DND-41 (cell line): Measurements from ENCODE around the gene CTBP1.
"Not testable (repeated sequence)": the region's sequence is repeated elsewhere in the genome, so short reads cannot be mapped to it uniquely, and the experiment has no call there.

Experiments used
- ATAC-seq: fragments of 200-7000 bp; cut with Tn5 transposase; 3 replicates; pipeline ENCODE4 v1.9.1; 2021; ENCODE audit warnings: low read depth; ENCODE audit not compliant: insufficient read depth
- DNase-seq: peaks from one replicate; pipeline ENCODE4 v3.0.0-alpha.2; 2020
- H2AFZ ChIP-seq: 2 replicates; pipeline ENCODE4 v1.6.0; 2012; ENCODE audit warnings: low read depth, low read length
- H3K27ac ChIP-seq: 2 replicates; pipeline ENCODE4 v1.5.1; 2012; ENCODE audit warnings: low read length, inconsistent platforms
- H3K27me3 ChIP-seq: fragments of 200-600 bp; sonication (generic); 2 replicates; pipeline ENCODE4 v1.6.0; 2012; ENCODE audit warnings: low read length, mild to moderate bottlenecking, inconsistent platforms; ENCODE audit not compliant: insufficient read depth, poor library complexity
- H3K36me3 ChIP-seq: 2 replicates; pipeline ENCODE4 v1.5.1; 2012; ENCODE audit warnings: low read length, inconsistent platforms; ENCODE audit not compliant: insufficient read depth
- H3K4me1 ChIP-seq: 2 replicates; pipeline ENCODE4 v1.5.1; 2012; ENCODE audit warnings: mild to moderate bottlenecking, low read length; ENCODE audit not compliant: insufficient read depth
- H3K4me2 ChIP-seq: 2 replicates; pipeline ENCODE4 v1.6.0; 2012; ENCODE audit warnings: mild to moderate bottlenecking, moderate library complexity, low read length, inconsistent platforms; ENCODE audit not compliant: insufficient read depth
- H3K4me3 ChIP-seq, 2 experiments: fragments of 200-600 bp in 1 of 2; shearing (Covaris generic) in 1 of 2; 2 replicates each; pipeline ENCODE4 v1.5.1; 2012 to 2016; ENCODE audit warnings: inconsistent platforms in 2 of 2, low read length in 2 of 2, mild to moderate bottlenecking in 2 of 2, low read depth in 1 of 2, moderate library complexity in 1 of 2
- H3K79me2 ChIP-seq: 2 replicates; pipeline ENCODE4 v1.6.0; 2012; ENCODE audit warnings: low read length, inconsistent platforms; ENCODE audit not compliant: insufficient read depth
- H3K9ac ChIP-seq: 2 replicates; pipeline ENCODE4 v1.6.0; 2012; ENCODE audit warnings: low read depth, mild to moderate bottlenecking, inconsistent platforms, low read length, moderate library complexity
- H3K9me3 ChIP-seq: 2 replicates; pipeline ENCODE4 v1.5.1; 2012; ENCODE audit warnings: low read length, moderate library complexity, mild to moderate bottlenecking, inconsistent platforms; ENCODE audit not compliant: insufficient read depth, severe bottlenecking
- H4K20me1 ChIP-seq: 2 replicates; pipeline ENCODE4 v1.6.0; 2012; ENCODE audit warnings: low read length; ENCODE audit not compliant: insufficient read depth
- EZH2 ChIP-seq: IDR thresholded peaks from 3 replicates; pipeline ENCODE4 v1.6.1; 2012; ENCODE audit warnings: borderline replicate concordance, low read depth, mild to moderate bottlenecking, moderate library complexity, low read length, inconsistent platforms; ENCODE audit not compliant: severe bottlenecking
- TF ChIP-seq, protein P1 (sequence below): IDR thresholded peaks from 2 replicates; pipeline ENCODE4 v1.5.1; 2012; ENCODE audit warnings: borderline replicate concordance, low read length, moderate library complexity, mild to moderate bottlenecking; ENCODE audit not compliant: poor library complexity, severe bottlenecking; ENCODE audit errors: extremely low read depth

CTBP1 gene

DNA sequence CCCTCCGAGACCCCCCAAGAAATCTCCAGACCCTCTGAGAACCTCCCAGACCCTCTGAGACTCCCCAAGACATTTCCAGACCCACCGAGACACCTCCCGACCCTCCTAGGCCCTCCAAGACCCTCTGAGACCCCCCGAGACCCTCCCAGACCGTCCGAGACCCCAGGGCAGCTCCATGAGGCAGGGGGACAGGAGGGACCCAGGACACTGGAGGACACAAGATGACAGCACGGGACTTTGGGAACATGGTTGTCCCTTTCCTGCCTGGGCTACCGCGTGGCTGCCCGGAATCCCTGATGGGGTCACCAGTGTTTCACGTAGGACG is 10.3 kb downstream of the CTBP1 start:
- no peak overlapping the region for H3K27ac ChIP-seq
- H3K4me3 ChIP-seq, result no peak overlapping the region
- peaks cover 94% of the 10 kb centered on the region for H3K79me2 ChIP-seq
- no peaks in the 10 kb centered on the region; the same call in none of the 2 replicates for H3K4me1 ChIP-seq
- no peak overlapping the region for H2AFZ ChIP-seq
- no peak for ATAC-seq
- no peaks in the 10 kb centered on the region for H3K9me3 ChIP-seq
- peaks cover 97% of the 10 kb centered on the region for H3K36me3 ChIP-seq
- no peaks in the 10 kb centered on the region for H3K27me3 ChIP-seq
- no peak overlapping the region for H3K4me2 ChIP-seq
- H3K9ac ChIP-seq, result no peak overlapping the region
- TF ChIP-seq, protein P1, sequence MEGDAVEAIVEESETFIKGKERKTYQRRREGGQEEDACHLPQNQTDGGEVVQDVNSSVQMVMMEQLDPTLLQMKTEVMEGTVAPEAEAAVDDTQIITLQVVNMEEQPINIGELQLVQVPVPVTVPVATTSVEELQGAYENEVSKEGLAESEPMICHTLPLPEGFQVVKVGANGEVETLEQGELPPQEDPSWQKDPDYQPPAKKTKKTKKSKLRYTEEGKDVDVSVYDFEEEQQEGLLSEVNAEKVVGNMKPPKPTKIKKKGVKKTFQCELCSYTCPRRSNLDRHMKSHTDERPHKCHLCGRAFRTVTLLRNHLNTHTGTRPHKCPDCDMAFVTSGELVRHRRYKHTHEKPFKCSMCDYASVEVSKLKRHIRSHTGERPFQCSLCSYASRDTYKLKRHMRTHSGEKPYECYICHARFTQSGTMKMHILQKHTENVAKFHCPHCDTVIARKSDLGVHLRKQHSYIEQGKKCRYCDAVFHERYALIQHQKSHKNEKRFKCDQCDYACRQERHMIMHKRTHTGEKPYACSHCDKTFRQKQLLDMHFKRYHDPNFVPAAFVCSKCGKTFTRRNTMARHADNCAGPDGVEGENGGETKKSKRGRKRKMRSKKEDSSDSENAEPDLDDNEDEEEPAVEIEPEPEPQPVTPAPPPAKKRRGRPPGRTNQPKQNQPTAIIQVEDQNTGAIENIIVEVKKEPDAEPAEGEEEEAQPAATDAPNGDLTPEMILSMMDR, result no peak
- no peak for TF ChIP-seq EZH2
- DNase-seq, result no peak
- peaks cover 92% of the 10 kb centered on the region for H4K20me1 ChIP-seq

DNA sequence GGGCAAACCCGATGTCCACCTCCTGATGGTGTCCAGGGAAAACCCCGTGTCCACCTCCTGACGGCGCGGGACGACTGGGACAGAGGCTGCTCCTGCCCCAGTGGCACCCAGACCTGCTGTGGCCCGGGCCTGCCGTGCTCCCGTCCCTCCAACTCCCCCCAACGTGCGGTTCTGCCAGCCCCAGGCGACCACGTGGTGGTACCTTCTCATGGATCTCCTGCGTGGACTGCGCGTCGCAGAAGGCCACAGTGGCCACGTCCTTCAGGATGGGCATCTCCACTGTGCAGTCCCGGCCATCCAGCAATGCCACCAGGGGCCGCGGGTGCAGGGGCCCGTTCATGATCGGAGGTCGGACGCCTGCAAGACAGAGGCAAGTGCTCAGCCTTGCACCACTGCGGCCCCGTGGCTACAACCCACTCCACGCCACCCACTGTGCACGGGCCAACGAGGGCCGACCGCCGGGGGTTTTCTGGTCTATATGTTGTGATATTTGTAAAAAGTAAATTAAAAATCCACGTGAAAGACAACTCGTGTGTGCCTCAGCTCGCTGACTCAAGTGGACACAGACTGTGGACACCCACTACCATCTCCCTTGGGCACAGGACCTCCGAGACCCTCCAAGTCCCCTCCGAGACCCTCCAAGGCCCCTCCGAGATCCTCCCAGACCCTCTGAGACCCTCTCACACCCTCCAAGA is 10.8 kb downstream of the CTBP1 start:
- H3K79me2 ChIP-seq, result peaks cover 90% of the 10 kb centered on the region
- peaks cover 92% of the 10 kb centered on the region for H4K20me1 ChIP-seq
- no peak for ATAC-seq

DNA sequence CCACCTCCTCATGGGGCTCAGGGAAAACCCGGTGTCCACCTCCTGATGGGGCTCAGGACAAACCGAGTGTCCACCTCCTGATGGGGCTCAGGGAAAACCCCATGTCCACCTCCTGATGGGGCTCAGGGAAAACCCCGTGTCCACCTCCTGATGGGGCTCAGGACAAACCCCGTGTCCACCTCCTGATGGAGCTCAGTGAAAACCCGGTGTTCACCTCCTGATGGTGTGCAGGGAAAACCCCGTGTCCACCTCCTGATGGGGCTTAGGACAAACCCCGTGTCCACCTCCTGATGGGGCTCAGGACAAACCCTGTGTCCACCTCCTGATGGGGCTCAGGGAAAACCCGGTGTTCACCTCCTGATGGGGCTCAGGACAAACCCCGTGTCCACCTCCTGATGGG is 11.7 kb downstream of the CTBP1 start:
- not testable (repeated sequence) for ATAC-seq, DNase-seq, H3K9ac ChIP-seq, H3K27ac ChIP-seq, H2AFZ ChIP-seq, H3K27me3 ChIP-seq, H3K4me1 ChIP-seq, H3K9me3 ChIP-seq, H3K4me2 ChIP-seq, H3K4me3 ChIP-seq
- Histone ChIP-seq H3K79me2 (peaks cover 81% of the 10 kb centered on the region), H3K36me3 (peaks cover 97% of the 10 kb centered on the region), H4K20me1 (peaks cover 90% of the 10 kb centered on the region)

More for the DNA sequence above, 10.8 kb downstream of the CTBP1 start:
- Histone ChIP-seq H3K36me3 (peaks cover 97% of the 10 kb centered on the region), H3K27me3 (no peaks in the 10 kb centered on the region), H2AFZ (no peak overlapping the region), H3K9me3 (no peaks in the 10 kb centered on the region), H3K4me2 (no peak overlapping the region), H3K4me1 (no peaks in the 10 kb centered on the region; the same call in none of the 2 replicates), H3K9ac (no peak overlapping the region), H3K27ac (no peak overlapping the region), H3K4me3 (no peak overlapping the region)
- no peak for DNase-seq
- no peak for TF ChIP-seq EZH2
- TF ChIP-seq, protein P1, result no peak

DNA sequence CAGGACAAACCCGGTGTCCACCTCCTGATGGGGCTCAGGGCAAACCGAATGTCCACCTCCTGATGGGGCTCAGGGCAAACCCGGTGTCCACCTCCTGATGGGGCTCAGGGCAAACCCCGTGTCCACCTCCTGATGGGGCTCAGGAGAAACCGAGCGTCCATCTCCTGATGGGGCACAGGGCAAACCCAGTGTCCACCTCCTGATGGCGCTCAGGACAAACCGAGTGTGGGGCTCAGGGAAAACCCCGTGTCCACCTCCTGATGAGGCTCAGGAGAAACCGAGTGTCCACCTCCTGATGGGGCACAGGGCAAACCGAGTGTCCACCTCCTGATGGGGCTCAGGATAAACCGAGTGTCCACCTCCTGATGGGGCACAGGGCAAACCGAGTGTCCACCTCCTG is 12.1 kb downstream of the CTBP1 start:
- H3K27ac ChIP-seq, H3K4me2 ChIP-seq, DNase-seq, H3K4me3 ChIP-seq, H3K9ac ChIP-seq, H3K4me1 ChIP-seq, H2AFZ ChIP-seq, H3K9me3 ChIP-seq, ATAC-seq, H3K27me3 ChIP-seq: not testable (repeated sequence)
- Histone ChIP-seq H4K20me1 (peaks cover 85% of the 10 kb centered on the region), H3K79me2 (peaks cover 80% of the 10 kb centered on the region), H3K36me3 (peaks cover 97% of the 10 kb centered on the region)
